NCI-H1417 (cell line): ENCODE results near the gene GRM8.

Source experiments
- DNase-seq, 3 experiments: peaks; one replicate each; lab custom pipeline; 2025; lab: John Stamatoyannopoulos, UW

GRM8 gene

DNA sequence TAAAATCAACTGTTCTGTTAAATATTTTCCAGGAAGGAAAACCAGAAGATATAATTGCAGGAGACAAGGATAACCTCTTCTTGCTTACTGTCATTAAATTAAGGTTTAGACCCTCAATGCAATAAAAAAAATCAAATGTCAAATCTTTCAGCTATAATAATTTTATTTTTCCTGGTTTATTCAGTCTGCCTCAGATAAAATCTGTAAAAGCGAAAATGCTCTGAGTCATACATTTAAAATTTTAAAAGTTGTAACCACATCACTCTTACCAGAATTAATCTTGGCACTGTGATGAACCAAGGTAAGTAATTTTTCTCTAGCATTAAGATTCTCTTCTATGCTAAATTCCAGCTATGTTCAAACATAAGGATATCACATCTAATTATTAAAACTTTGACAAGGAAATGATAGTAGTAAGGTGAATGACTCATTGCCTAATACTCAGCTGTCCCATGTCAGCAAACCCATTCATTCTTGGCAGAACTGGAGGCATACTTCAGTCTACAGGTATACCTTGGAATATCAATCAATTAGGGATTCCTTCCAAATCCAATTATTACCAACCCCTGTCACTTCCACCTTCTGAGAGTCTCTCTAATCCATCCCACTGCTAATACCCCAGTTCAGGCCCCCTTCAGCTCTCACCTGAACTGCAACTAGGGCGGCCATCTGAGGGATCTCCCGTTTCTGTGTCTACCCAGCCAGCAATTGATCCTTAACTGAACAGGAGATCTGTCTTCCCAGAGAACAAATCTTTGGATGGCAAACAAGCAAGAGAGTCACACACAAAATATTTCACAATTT is 434.1 kb downstream of the GRM8 start:
- no peak for DNase-seq

DNA sequence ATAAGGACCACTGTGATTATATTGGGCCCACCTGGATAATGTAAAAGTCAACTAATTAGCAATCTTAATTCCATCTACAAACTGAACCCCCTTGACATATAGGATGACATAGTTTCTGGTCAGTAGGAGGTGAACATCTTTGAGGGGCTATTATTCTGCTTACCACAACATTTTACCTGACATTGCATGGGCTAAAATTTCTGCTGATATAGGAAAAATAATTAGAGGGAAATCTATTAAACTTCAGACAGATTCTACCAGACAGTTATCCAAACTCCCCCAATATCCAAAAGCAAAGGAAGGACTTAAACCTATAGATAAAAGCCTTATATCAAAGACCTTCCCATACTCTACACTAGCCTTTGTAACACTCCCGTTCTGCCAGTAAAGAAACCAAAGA is 443.6 kb downstream of the GRM8 start:
- no peak for DNase-seq

DNA sequence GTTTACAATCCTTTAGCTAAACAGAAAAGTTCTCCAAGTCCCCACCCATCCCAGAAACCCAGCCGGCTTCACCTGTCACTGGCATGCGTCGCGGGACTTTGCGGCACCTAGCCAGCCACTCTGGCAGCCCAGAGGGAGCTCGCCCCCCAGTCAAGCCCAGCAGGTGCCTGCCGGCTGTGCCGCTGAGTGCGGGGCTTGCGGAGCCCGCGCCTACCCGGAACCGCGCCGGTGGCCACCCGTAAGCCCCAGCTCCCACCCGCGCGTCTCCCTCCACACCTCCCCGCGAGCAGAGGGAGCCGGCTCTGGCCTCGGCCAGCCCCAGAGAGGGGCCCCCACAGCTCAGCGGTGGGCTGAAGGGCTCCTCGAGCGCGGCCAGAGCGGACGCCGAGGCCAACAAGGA is 446.1 kb downstream of the GRM8 start:
- no peak for DNase-seq

DNA sequence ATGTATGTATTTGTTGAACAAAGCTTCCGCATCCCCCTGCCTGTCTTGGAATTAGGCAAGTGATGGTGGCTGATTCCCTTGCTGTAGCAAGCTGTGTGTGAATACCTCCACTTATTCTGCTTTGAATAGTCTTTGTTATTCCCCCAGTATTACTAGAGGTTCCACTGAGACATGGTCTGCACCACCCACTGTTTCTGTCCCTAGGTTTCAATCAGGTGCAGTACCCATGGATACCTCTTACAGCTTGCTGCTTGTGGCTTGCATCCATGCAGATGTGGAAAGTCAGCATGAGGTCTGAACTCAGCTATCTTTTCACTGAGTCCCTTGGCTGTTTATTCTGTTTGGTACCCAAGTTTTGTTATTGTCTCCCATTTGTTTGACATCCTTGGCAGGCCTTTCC is 447.4 kb downstream of the GRM8 start:
- no peak for DNase-seq

DNA sequence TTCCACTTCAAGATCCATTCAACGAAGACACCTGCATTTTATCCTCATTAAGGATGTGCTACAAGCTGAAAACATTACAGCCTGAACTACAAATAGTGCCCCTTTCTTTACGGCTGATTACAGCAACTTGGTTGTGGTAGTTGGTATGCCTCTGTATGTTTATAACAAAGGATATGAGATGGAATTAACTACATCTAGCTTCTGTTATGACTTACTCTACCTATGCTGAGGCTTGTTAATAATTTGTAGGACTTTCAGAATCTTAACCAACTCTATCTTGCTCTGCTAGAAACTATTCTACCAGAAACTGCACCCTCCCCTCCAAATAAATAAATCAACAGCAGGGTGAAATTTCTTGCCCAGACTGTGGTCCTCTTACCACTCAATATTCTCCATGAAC is 448.1 kb downstream of the GRM8 start:
- no peak for DNase-seq

DNA sequence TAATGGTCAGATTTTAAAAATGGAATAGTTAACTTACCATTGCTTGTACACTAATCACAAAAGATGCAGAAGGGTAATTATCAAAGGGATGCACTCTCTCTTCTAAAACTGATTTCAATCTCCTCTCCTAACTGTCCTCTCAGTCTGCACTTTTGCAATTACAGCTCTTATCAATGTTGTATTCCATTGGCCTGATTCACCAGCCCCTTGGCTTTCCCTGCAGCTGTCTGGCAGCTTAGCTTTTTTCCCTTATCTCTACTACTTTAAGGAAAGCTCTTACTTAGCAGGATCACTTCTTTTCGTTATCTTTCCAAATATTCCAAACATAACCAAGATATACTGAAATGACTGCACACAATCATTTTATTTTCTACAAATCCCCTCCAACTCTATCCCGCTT is 448.8 kb downstream of the GRM8 start:
- DNase-seq, result no peak

DNA sequence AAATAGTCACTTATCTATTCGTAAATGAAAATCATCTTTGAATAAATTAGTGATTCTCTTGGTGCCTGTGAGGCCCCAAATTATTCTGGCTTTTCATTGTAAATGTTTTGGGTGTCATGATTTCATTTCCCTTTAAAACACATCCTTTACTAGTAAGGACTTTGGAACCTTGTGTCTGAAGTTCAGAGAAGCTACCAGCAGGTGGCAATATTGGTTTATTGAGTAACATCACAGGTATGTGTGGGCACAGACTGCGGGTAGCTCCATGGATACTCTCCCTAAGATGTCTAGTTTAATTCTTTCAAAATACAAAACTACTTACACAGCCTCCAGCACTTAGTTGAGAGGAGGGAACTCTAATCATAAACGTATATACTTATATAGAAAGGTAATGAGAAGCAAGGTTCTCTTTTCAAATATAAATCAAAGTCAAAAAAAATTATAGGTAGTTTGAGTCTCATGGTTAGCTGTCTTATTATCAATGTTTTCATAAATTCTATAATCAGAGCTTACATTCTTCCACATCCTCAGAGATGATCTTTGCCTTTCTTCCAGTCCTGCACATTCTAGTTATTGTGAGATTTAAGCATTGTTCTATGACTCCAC is 449.6 kb downstream of the GRM8 start:
- peak; percentile 46 to 92 (median 82) for DNase-seq

DNA sequence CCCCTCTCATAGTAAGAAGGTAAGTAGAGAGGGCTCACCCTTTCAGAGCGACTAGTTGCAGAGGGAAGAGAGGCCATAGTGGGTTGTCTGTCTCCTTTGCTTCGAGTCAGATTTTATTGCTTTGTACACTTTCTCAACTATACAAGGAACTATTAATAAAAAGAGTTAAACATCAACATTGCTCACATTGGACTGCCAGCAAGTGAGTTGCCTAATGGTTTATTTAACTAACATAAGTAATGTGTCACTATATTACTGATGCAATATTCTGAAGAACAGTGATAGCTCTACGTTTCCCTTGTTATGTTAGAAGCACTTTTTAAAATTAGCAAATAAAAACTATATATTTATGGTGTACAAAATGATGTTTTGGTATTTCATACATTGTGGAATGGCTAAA is 451.0 kb downstream of the GRM8 start:
- no peak for DNase-seq

DNA sequence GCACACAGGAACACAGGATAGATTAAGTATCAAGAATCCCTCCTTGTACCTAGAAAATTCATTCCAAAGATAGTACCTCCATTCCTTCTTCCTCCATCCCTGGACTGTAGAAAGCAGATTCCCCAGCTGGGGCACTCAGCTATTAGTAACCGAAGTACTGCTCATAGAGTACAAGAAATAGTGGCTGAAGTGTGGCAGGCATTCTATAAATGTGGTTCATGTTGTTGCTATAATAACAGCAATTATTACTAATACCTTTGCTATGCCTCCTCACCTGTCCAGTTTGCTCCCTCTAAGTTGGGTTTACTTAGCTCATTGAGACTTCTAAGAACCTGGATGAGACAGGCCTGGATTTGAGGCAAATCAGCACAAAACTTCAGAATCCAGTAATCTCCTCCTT is 453.2 kb downstream of the GRM8 start:
- no peak for DNase-seq

DNA sequence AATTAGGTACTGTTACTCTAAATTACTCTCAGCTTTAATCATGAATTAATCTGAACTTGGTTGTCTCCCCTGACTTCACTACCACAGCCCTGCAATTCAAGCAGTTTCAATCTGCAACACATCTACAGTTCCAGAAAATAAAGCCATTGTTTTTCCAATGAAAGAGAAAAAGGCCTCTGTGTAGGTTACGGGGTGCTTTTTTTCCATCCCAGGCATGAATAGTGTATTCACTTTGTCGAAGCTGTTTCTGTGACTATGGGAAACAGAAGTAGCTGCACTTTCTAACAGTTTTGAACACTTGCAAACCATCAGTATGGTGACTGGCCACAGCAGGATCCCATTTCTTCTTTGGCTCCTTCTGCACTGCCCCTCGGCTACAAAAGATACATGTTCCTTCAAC is 460.2 kb downstream of the GRM8 start:
- no peak for DNase-seq

DNA sequence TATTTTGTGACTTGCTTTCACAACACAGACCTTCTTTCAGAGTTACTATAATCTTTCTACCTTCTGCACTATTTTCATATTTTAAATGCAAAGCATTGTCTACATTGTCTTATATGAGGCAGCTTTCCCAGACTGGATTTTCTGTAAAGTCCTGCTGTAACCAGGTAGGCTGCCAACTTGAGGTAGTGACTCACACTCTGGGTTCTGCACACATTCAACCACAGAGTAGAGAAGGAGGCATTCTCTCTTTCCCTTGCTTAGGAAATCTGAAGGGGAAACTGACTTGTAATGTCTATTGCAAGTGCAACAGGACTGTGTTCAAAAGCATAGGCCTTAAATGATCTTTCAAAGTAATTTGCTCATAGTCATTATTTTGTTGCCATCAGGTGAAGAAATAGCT is 461.4 kb downstream of the GRM8 start:
- DNase-seq, result no peak

DNA sequence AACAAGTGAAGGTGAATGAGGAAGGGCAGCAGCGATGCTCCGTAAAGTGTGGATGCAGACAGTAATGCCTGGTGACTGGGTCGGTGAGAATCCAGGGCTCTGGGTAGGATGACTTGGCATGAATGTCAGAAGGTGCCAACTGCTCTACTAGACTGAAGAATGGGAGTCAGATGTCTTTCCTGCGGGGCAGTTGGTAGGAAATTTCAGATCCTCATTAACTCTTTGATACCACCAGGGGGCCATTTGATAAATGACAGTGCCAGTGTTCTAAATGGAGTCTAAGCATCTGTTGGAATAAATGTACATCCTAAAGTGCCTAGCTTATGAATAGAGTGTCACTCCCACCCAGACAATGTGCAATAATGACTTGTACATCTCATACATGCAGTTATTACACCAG is 462.0 kb downstream of the GRM8 start:
- peak in 1 of 3 experiments; percentile 49 for DNase-seq

DNA sequence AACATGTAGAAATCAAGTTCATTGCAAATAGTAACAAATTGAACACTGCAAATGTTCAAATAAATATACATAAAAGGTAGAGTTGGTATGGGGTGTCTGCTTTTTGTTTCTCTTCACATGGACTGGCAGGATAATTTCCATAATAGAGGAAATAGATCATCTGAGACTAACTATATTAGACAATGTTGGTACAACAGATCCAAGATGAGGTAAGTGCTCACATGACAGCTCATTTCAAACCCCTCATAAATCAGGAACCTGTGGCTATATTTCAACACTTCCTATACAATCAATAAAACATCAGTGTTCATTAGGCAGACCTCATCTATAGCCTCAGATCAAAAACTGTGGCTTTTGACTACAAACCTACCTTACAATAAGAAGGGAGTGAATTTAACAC is 469.1 kb downstream of the GRM8 start:
- peak in 2 of 3 experiments; percentile 16 to 66 for DNase-seq

DNA sequence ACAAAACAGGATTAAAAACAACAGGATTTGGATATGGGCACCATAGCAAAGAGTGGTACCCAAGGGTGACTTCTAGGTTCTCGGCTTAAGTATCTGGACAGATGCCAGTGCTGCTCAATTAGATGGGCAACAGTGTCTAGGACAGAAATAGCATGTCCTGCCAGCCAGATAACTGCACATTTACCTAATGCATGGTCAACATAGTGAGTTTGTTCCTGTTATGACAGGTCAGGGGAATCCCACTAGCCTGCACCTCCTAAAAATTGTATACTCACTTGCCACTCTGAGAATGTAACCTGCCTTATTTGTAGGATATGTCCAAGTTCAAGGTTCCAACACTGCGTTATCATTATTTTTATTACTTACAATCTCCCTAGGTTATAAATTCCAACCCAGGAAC is 471.7 kb downstream of the GRM8 start:
- DNase-seq, result peak in 1 of 3 experiments; percentile 23

DNA sequence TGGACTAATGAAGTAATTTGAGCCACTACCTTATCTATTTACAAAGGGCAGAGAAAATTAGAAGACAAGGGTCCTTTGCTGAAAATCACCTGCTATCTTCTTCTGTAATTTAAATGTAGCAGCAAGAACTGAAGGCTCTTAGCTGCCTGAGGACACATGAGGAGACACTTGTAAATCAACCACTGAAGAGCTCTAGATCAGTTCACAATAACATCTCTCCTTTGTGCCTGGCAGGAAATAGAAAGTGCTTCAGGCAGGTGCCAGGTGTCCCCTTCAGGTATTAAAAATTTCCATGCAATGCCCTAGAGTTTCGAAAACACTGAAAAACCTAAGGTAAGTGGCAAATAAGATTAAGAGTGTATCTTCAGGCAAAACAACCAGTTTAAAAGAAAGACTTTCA is 474.6 kb downstream of the GRM8 start:
- peak; percentile 81 to 98 (median 98) for DNase-seq

DNA sequence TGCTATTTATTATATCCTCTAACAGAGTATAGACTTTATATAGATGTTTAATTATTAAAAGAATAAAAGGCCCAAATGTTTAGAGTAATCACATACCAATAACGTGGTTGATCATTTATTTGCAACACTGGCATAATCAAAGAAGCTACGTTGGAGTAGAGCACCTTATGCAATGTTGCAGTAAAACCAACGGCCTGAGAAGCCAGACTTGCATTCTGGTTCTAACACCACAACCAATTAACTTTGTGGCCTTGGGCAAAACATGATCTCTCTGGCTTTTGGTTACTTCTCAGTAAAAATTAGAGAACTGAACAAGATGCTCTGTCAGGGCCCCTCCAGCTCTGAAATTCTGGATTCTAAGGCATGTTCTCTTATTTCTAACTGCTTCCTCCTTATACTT is 476.2 kb downstream of the GRM8 start:
- no peak for DNase-seq

DNA sequence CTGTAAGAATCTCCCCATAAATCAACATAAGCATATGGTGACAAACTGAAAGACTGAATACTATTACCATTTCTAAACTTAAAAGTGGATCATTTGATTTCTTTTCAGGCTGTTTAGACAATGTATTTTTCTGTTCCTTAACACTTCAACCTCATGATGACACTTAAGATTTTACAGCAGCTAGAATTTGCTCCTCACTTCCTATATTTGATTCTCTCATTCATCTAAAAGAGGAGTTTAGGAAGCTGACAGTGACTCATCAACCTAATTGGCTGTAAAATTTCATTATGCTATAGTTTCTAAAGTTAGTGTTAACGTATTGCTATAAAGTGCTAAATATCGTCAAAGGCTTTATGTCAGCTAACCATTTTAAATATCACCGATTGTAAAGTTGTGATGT is 478.7 kb downstream of the GRM8 start:
- peak in 1 of 3 experiments; percentile 27 for DNase-seq

DNA sequence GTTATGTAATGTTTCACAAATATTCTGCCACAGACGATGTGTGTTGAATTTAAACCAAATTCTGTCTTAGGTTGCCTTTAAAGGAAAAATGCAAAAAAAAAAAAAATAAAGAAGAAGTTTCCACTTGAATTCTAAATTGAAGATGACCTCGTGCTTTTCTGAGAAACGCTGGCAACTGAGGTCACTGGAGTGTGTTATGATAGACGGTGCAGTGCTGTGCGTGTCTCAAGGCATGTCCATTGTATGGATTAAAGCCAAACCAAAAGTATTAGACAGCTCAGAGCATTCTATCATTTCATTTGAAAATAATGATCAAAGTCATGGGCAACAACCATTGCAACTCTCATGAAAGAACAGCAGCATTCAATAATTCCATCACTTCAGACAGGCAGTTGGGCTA is 483.9 kb downstream of the GRM8 start:
- DNase-seq, result peak in 1 of 3 experiments; percentile 37

DNA sequence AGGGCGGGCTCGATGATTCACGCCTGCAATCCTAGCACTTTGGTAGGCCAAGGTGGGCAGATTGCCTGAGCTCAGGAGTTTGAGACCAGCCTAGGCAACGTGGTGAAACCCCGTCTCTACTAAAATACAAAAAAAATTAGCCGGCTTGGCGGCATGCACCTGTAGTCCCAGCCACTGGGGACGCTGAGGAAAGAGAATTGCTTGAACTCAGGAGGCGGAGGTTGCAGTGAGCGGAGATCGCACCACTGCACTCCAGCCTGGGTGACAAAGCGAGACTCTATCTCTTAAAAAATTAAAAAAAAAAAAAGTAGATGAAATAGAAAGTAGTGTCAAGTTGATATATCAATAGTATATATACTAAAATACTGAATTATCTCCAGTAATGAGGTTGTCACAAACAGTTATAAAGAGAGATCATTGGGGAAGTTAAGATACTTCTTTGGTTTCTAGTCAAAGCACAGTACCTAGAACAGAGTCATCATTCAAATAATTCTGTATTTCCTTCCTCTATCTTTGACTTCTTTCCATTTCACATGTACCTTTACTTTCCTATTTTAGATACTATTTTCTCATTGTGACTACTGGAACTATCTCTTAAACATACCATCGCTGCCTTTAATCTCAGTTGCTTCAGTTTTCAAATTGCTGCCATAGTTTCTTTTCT is 491.7 kb downstream of the GRM8 start:
- DNase-seq, result no peak

DNA sequence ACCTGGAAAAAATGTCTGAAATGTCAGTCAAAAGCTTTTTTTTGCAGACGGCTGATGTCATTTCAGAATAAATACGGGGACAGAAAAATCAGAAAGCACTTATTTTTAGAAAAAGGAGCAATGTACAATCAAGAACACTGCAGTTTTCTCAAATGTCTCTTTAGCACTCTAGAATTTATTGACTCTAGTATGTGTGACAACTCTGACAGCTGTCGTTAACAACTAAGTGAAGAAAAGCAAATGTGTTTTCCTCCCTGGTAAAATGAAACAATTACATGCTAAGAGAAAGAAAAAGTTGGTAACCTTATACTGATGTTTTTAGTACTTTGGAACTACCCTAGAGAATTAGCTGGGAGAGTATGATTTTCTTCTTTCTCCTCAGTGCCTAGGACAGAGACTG is 497.4 kb downstream of the GRM8 start:
- DNase-seq, result peak in 1 of 3 experiments; percentile 39

DNA sequence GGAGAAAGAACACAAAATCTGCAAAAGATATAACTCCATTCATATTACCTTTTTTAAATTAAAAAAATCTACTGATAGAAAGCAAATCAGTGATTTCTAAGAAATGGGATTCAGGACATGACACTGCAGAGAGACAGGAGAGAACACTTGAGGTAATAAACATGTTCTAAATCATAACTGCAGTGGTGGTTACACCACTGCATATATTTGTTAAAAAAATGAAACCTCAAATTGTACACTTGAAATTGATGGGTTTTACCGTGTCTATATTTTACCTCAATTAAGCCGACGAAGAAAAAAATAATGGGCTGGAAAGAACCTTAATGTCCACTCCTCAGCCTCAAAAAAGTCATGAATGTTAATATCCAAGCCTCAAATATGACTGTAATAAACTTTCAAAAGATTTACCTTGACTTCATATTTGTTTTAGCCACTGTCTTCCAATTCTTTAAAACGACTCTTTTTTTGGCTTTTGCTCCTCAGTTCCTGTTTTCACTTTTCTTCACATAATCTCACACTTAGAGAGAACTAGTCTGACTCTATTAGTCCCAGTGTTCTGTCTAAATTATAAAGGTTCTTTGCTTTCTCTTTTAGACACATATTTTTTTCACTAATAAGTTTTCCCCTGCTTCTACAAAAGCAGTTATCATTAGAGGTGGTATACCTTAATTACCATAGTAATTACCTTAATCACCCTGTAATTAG is 502.4 kb downstream of the GRM8 start:
- peak in 2 of 3 experiments; percentile 12 to 64 for DNase-seq

DNA sequence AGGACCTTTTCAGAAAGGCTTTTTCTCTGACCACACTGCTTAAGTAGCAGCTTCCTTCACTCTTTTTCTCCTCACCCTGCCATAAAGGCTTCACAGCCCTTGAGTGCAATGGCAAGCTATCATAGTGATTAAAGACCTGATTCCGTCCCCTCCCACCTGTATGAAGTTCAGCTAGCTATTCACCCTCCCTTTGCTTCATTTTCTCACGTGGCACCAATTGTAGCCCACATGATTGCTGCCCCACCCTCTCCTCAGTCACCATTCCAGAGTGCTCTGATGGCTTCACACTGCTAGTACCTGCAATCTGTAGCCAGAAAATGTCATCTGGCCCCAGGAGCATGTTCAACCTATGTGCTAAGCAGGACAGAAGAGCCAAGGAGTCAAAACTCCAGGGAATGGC is 523.8 kb downstream of the GRM8 start:
- no peak for DNase-seq
